Upper lobe of left lung (tissue), 6 donors: ENCODE data around the gene BFSP2. TPM values are rescaled to one million over a fixed set of nuclear protein-coding genes. Genes with fewer than 3 reads are reported as not detected.

Experiments used
- ATAC-seq, 2 donors: fragments of 200-7000 bp; cut with Tn5 transposase; one replicate each; pipeline ENCODE4 v1.9.1; 2022; ENCODE audit warnings: mild to moderate bottlenecking in 2 of 2, moderate library complexity in 2 of 2; ENCODE audit not compliant: low FRiP score in 2 of 2
- DNase-seq, 2 donors: peaks; one replicate each; pipeline ENCODE4 v3.0.0-alpha.2; 2019 to 2020
- H3K27ac ChIP-seq, 4 donors: fragments of 200-600 bp; sonication (generic); one replicate each; pipeline ENCODE4 v1.5.1; 2016 to 2019
- H3K27me3 ChIP-seq, 4 donors: fragments of 200-600 bp; sonication (generic); one replicate each; pipeline ENCODE4 v1.5.1; 2017 to 2019
- H3K36me3 ChIP-seq, 4 donors: fragments of 200-600 bp; sonication (generic); one replicate each; pipeline ENCODE4 v1.5.1; 2016 to 2019
- H3K4me1 ChIP-seq, 4 donors: fragments of 200-600 bp; sonication (generic); one replicate each; pipeline ENCODE4 v1.5.1; 2018 to 2019
- H3K4me3 ChIP-seq, 4 donors: fragments of 200-600 bp; sonication (generic); one replicate each; pipeline ENCODE4 v1.5.1; 2017 to 2019; ENCODE audit warnings: mild to moderate bottlenecking in 2 of 4, moderate library complexity in 1 of 4
- H3K9me3 ChIP-seq, 4 donors: fragments of 200-600 bp; sonication (generic); one replicate each; pipeline ENCODE4 v1.5.1; 2018 to 2019
- CTCF ChIP-seq, 6 experiments: fragments of 450-650 bp in 4 of 6; fragments of 200-600 bp in 2 of 6; sonication (generic) in 2 of 6; IDR thresholded peaks; one replicate each; pipeline ENCODE4 v1.5.1; 2016 to 2019; ENCODE audit warnings: antibody characterized with exemption in 6 of 6
- EP300 ChIP-seq, 4 donors: sonication (generic); formaldehyde crosslinking; IDR thresholded peaks; one replicate each; pipeline ENCODE4 v1.5.1; 2017; ENCODE audit warnings: antibody characterized with exemption in 4 of 4, control low read depth in 2 of 4
- POLR2A ChIP-seq, 4 donors: fragments of 450-650 bp; IDR thresholded peaks; one replicate each; pipeline ENCODE4 v1.5.1; 2016 to 2017; ENCODE audit warnings: antibody characterized with exemption in 4 of 4, mild to moderate bottlenecking in 2 of 4
- POLR2AphosphoS5 ChIP-seq, 2 donors: sonication (generic); formaldehyde crosslinking; IDR thresholded peaks; one replicate each; pipeline ENCODE4 v1.5.1; 2017; ENCODE audit warnings: antibody characterized with exemption in 2 of 2
- WGBS, 2 donors: methylation state at CpG; one replicate each; pipeline ENCODE4 v1.1.5; 2017 to 2018; 5-methylcytosine and 5-hydroxymethylcytosine counted together
- total RNA-seq, 6 donors: library from RNA; depleted of rRNA in 4 of 6; stranded (reverse); fragments of >200 nt in 4 of 6; gene quantifications; one replicate each; pipeline versions ENCODE4 v1.1.0 to v1.2.1, GENCODE V29; 2016 to 2021
- donor health status: DM: no; HTN: no; CAD: no; lungs with moderate emphysema.
- donor health status: DM: no; HTN: yes; CAD: no; lungs with severe emphysema.

The BFSP2 gene
- total RNA-seq, 6 donors from 2014 or later, result 0.69 TPM; not detected in 5

- Histone ChIP-seq H3K27me3 (no peaks in the 10 kb centered on the region), H3K27ac (no peak overlapping the region), H3K4me3 (no peak overlapping the region), H3K9me3 (no peaks in the 10 kb centered on the region), H3K4me1 (peaks cover 0 to 6% (median 4%) of the 10 kb centered on the region in 4 donors), H3K36me3 (no peaks in the 10 kb centered on the region)
- ATAC-seq (no peak), DNase-seq (no peak)
- WGBS, 2 donors, result 87 to 91% methylated on average over 1 of the region's 1 CpG
- TF ChIP-seq POLR2AphosphoS5 (IDR thresholded peaks at IDR 0.05), result no peak
- TF ChIP-seq EP300 (IDR thresholded peaks at IDR 0.05), result no peak
- TF ChIP-seq CTCF (IDR thresholded peaks at IDR 0.05), result no peak
- TF ChIP-seq POLR2A (IDR thresholded peaks at IDR 0.05), result no peak
Observed at GRCh38 chr3:133457465-133458067, 57.7 kb downstream of the BFSP2 start.

- no peak overlapping the region for H3K4me3 ChIP-seq
- no peaks in the 10 kb centered on the region for H3K9me3 ChIP-seq
- ATAC-seq (peak in 1 of 2 donors; percentile 56), DNase-seq (peak in 1 of 2 donors; percentile 32)
- no peak for TF ChIP-seq POLR2A (IDR thresholded peaks at IDR 0.05)
- no peak for TF ChIP-seq POLR2AphosphoS5 (IDR thresholded peaks at IDR 0.05)
- no peaks in the 10 kb centered on the region for H3K36me3 ChIP-seq
- H3K27me3 ChIP-seq, result no peaks in the 10 kb centered on the region
- WGBS, 2 donors, result 46 to 59% methylated on average over 6 of the region's 6 CpGs
- H3K27ac ChIP-seq, result no peak overlapping the region
- peaks cover 0 to 6% (median 4%) of the 10 kb centered on the region in 4 donors for H3K4me1 ChIP-seq
Observed at GRCh38 chr3:133459400-133459799, 59.5 kb downstream of the BFSP2 start.

GRCh38 chr3:133460809-133461208 lies 61.0 kb downstream of the BFSP2 start:
- TF ChIP-seq POLR2AphosphoS5 (IDR thresholded peaks at IDR 0.05) (no peak), CTCF (IDR thresholded peaks at IDR 0.05) (no peak), EP300 (IDR thresholded peaks at IDR 0.05) (no peak), POLR2A (IDR thresholded peaks at IDR 0.05) (no peak)
- Histone ChIP-seq H3K4me1 (peaks cover 0 to 6% (median 4%) of the 10 kb centered on the region in 4 donors), H3K4me3 (no peak overlapping the region), H3K27ac (no peak overlapping the region), H3K27me3 (no peaks in the 10 kb centered on the region), H3K9me3 (no peaks in the 10 kb centered on the region), H3K36me3 (no peaks in the 10 kb centered on the region)
- no peak for ATAC-seq
- DNase-seq, result no peak
- WGBS, 2 donors, result 62 to 64% methylated on average over 3 of the region's 3 CpGs

GRCh38 chr3:133461291-133461690 lies 61.4 kb downstream of the BFSP2 start:
- TF ChIP-seq CTCF (IDR thresholded peaks at IDR 0.05), result no peak
- no peak for TF ChIP-seq POLR2A (IDR thresholded peaks at IDR 0.05)
- no peak for TF ChIP-seq POLR2AphosphoS5 (IDR thresholded peaks at IDR 0.05)
- no peak for TF ChIP-seq EP300 (IDR thresholded peaks at IDR 0.05)
- DNase-seq (no peak), ATAC-seq (peak in 1 of 2 donors; percentile 53)
- Histone ChIP-seq H3K36me3 (no peaks in the 10 kb centered on the region), H3K4me3 (no peak overlapping the region), H3K27ac (no peak overlapping the region), H3K9me3 (no peaks in the 10 kb centered on the region), H3K27me3 (no peaks in the 10 kb centered on the region), H3K4me1 (peaks cover 0 to 6% (median 4%) of the 10 kb centered on the region in 4 donors)
- 52 to 58% methylated on average over 4 of the region's 4 CpGs for WGBS, 2 donors

GRCh38 chr3:133463347-133463860 lies 63.5 kb downstream of the BFSP2 start:
- H3K4me3 ChIP-seq, result no peak overlapping the region
- ATAC-seq, result no peak
- no peak for DNase-seq
- no peak for TF ChIP-seq EP300 (IDR thresholded peaks at IDR 0.05)
- TF ChIP-seq CTCF (IDR thresholded peaks at IDR 0.05), result no peak
- no peaks in the 10 kb centered on the region for H3K36me3 ChIP-seq
- H3K4me1 ChIP-seq, result peaks cover 0 to 6% (median 4%) of the 10 kb centered on the region in 4 donors
- H3K27me3 ChIP-seq, result no peaks in the 10 kb centered on the region
- no peak overlapping the region for H3K27ac ChIP-seq
- H3K9me3 ChIP-seq, result no peaks in the 10 kb centered on the region
- 56 to 59% methylated on average over 8 of the region's 8 CpGs for WGBS, 2 donors
